K562 (cell line): Measurements from ENCODE around the gene TAF4. TPM values are rescaled to one million over a fixed set of nuclear protein-coding genes. Genes with fewer than 3 reads are reported as not detected.

Experiments used
- ATAC-seq: fragments of 200-7000 bp; cut with Tn5 transposase; 3 replicates; pipeline ENCODE4 v1.9.1; 2020; ENCODE audit warnings: moderate library complexity
- BruUV-seq: library from RNA; stranded (reverse); fragments of 400-500 nt; replicated peaks from 2 replicates; lab custom pipeline; 2021; lab: Mats Ljungman, UMichigan
- CTCF ChIA-PET: fragments of 300-600 bp; formaldehyde crosslinking; extraction: SDS; loops from one replicate; lab custom pipeline; 2021; ENCODE audit warnings: low intra/inter-chr PET ratio; lab: Yijun Ruan, JAX
- POLR2A ChIA-PET: fragments of 300-600, 350-650 bp; sonication (Branson Sonifier 250); formaldehyde crosslinking; extraction: SDS; loops from one replicate; lab custom pipeline; 2021; ENCODE audit warnings: antibody characterized with exemption, inconsistent platforms; lab: Yijun Ruan, JAX
- DNase-seq, 4 experiments: peaks; one replicate each; pipeline versions ENCODE4 v3.0.0 to v3.0.0-alpha.2; 2011 to 2018; ENCODE audit warnings: low spot score in 3 of 4, mixed read lengths in 3 of 4; ENCODE audit errors: extremely low read depth in 1 of 4
- FAIRE-seq: peaks from 2 replicates; lab custom pipeline; 2011; peaks lifted over from hg19 to GRCh38; lab: Jason Lieb, UNC
- H2AFZ ChIP-seq: 2 replicates; pipeline ENCODE4 v1.6.0; 2011; ENCODE audit warnings: low read depth, low read length, control low read depth, inconsistent platforms
- H3K27ac ChIP-seq: fragments of 200-600 bp; 3 replicates; pipeline ENCODE4 v1.8.0; 2011; ENCODE audit warnings: low read depth, mild to moderate bottlenecking, control low read depth, inconsistent platforms, low read length, moderate library complexity, mixed read lengths; ENCODE audit errors: extremely low read depth
- H3K27me3 ChIP-seq, 2 experiments: fragments of 300-600 bp in 1 of 2; 2 replicates in 1 of 2; 3 replicates in 1 of 2; pipeline versions ENCODE4 v1.6.0 to v1.8.0; 2011; ENCODE audit warnings: inconsistent platforms in 2 of 2, low read length in 2 of 2, mild to moderate bottlenecking in 1 of 2, mixed read lengths in 1 of 2, moderate library complexity in 1 of 2; ENCODE audit not compliant: control insufficient read depth in 2 of 2, insufficient read depth in 2 of 2
- H3K36me3 ChIP-seq: fragments of 300-600 bp; 3 replicates; pipeline ENCODE4 v1.8.0; 2011; ENCODE audit warnings: mild to moderate bottlenecking, low read length, inconsistent platforms; ENCODE audit not compliant: control insufficient read depth, insufficient read depth
- H3K4me1 ChIP-seq, 2 experiments: fragments of 200-600 bp in 1 of 2; replicated peaks in 1 of 2; 2 replicates in 1 of 2; 3 replicates in 1 of 2; pipeline versions ENCODE4 v1.5.1 to v1.8.0; 2011; ENCODE audit warnings: inconsistent platforms in 2 of 2, low read length in 2 of 2, mild to moderate bottlenecking in 1 of 2, mixed read lengths in 1 of 2, moderate library complexity in 1 of 2; ENCODE audit not compliant: control insufficient read depth in 2 of 2, insufficient read depth in 2 of 2
- H3K4me2 ChIP-seq: 2 replicates; pipeline ENCODE4 v1.6.1; 2011; ENCODE audit warnings: low read length, control low read depth, inconsistent platforms, mixed read lengths; ENCODE audit not compliant: insufficient read depth
- H3K4me3 ChIP-seq: fragments of 200-600 bp; sonication (generic), shearing (Covaris generic); 2 replicates; pipeline ENCODE4 v1.5.1; 2016; ENCODE audit warnings: control low read depth, inconsistent platforms
- H3K79me2 ChIP-seq: fragments of 200-600 bp; 3 replicates; pipeline ENCODE4 v1.8.0; 2011; ENCODE audit warnings: low read length, inconsistent platforms; ENCODE audit not compliant: control insufficient read depth, insufficient read depth
- H3K9ac ChIP-seq, 2 experiments: 2 replicates each; pipeline versions ENCODE4 v1.6.0 to v1.6.1; 2011; ENCODE audit warnings: low read depth in 2 of 2, low read length in 2 of 2, control low read depth in 1 of 2, inconsistent platforms in 1 of 2, mild to moderate bottlenecking in 1 of 2, mixed read lengths in 1 of 2; ENCODE audit not compliant: insufficient read depth in 1 of 2
- H3K9me1 ChIP-seq: one replicate; pipeline ENCODE4 v1.6.0; 2011; ENCODE audit warnings: inconsistent platforms, mild to moderate bottlenecking, low read length, moderate library complexity; ENCODE audit not compliant: control insufficient read depth, insufficient read depth
- H3K9me3 ChIP-seq: replicated peaks from 2 replicates; pipeline ENCODE4 v1.5.1; 2011; ENCODE audit warnings: low read depth, low read length, inconsistent platforms; ENCODE audit not compliant: control insufficient read depth, insufficient read depth
- H4K20me1 ChIP-seq: replicated peaks from 2 replicates; pipeline ENCODE4 v1.6.1; 2011; ENCODE audit warnings: low read length, inconsistent platforms, mixed read lengths; ENCODE audit not compliant: control insufficient read depth, insufficient read depth
- ELF1 ChIP-seq: fragments of 200-800 bp; sonication (Bioruptor generic); IDR thresholded peaks from 2 replicates; pipeline ENCODE4 v1.6.1; 2016; ENCODE audit warnings: missing genetic modification characterization, missing compliant biosample characterization
- HDAC1 ChIP-seq, 2 experiments: fragments of 450-650 bp; IDR thresholded peaks; 2 replicates each; pipeline ENCODE4 v1.6.1; 2016 to 2017; ENCODE audit warnings: inconsistent platforms in 1 of 2, mild to moderate bottlenecking in 1 of 2, moderate library complexity in 1 of 2
- HDAC2 ChIP-seq: fragments of 450-650 bp; IDR thresholded peaks from 2 replicates; pipeline ENCODE4 v1.6.1; 2016; ENCODE audit warnings: mild to moderate bottlenecking
- KLF6 ChIP-seq: fragments of 250-450 bp; sonication (Bioruptor Pico); IDR thresholded peaks from 2 replicates; pipeline ENCODE4 v1.4.0; 2020; ENCODE audit warnings: mild to moderate bottlenecking, moderate library complexity, borderline replicate concordance
- STAG1 ChIP-seq: sonication (generic); formaldehyde crosslinking; IDR thresholded peaks from 2 replicates; pipeline ENCODE4 v1.5.0; 2020; ENCODE audit warnings: missing genetic modification reagents, borderline replicate concordance
- TCF3 ChIP-seq: sonication (generic); formaldehyde crosslinking; IDR thresholded peaks from 2 replicates; pipeline ENCODE4 v1.4.0; 2020; ENCODE audit warnings: mild to moderate bottlenecking, missing genetic modification reagents
- ZC3H8 ChIP-seq: fragments of 450-650 bp; IDR thresholded peaks from 2 replicates; pipeline ENCODE4 v1.6.1; 2017
- ZKSCAN3 ChIP-seq: fragments of 250-450 bp; sonication (Bioruptor Pico); IDR thresholded peaks from 2 replicates; pipeline ENCODE4 v1.4.0; 2020
- ZNF217 ChIP-seq: sonication (generic); formaldehyde crosslinking; IDR thresholded peaks from 2 replicates; pipeline ENCODE4 v1.8.0; 2022; ENCODE audit warnings: mild to moderate bottlenecking, missing genetic modification reagents
- ZNF347 ChIP-seq: fragments of 450-650 bp; formaldehyde crosslinking; IDR thresholded peaks from 2 replicates; pipeline ENCODE4 v1.4.0; 2020; ENCODE audit warnings: low read depth, mild to moderate bottlenecking, moderate library complexity
- WGBS: fragments of 100-300 bp; shearing (Covaris generic); methylation state at CpG from one replicate; pipeline ENCODE4 v1.1.6; 2016; ENCODE audit warnings: low coverage, mixed read lengths; ENCODE audit not compliant: insufficient coverage; ENCODE audit errors: missing lambda C conversion rate; 5-methylcytosine and 5-hydroxymethylcytosine counted together
- in situ Hi-C: fragments of 300-500 bp; cut with MboI; formaldehyde crosslinking; loops from 4 replicates; pipeline ENCODE4 v1.15.0; 2018; ENCODE audit warnings: inconsistent platforms, mixed read lengths
- intact Hi-C: fragments of 100-400 bp; cut with micrococcal nuclease; formaldehyde crosslinking; loops from 2 replicates; pipeline ENCODE4 v1.14.2; 2022
- polyA plus RNA-seq, 8 experiments: library from polyadenylated mRNA; depleted of rRNA in 4 of 8; stranded (reverse) in 5 of 8; unstranded in 3 of 8; fragments of >200 nt; fragmentation: Nextera tagmentation in 2 of 8; fragmentation: Illumina TruSeq in 1 of 8; extraction: Ambion mirVana in 2 of 8; extraction: Trizol in 1 of 8; gene quantifications; 2 replicates each; pipeline versions ENCODE4 v1.2.1 to v1.2.3, GENCODE V29; 2011 to 2014; ENCODE audit warnings: inconsistent platforms in 1 of 8, missing spikeins in 1 of 8
- total RNA-seq, 7 experiments: library from RNA; depleted of rRNA in 6 of 7; stranded (reverse); fragments of >200 nt in 6 of 7; fragmentation: Illumina TruSeq in 2 of 7; extraction: Trizol in 2 of 7; gene quantifications; 2 replicates each; pipeline versions ENCODE4 v1.2.1 to v1.2.3, GENCODE V29; 2011 to 2021; ENCODE audit warnings: low replicate concordance in 1 of 7
- TF ChIP-seq, protein P1 (sequence below): IDR thresholded peaks from 2 replicates; pipeline ENCODE4 v1.6.1; 2011; ENCODE audit warnings: borderline replicate concordance, low read depth, mild to moderate bottlenecking, moderate library complexity, low read length; ENCODE audit not compliant: insufficient read depth, poor library complexity, severe bottlenecking
- TF ChIP-seq, protein P2 (sequence below): fragments of 450-650 bp; formaldehyde crosslinking; IDR thresholded peaks from 2 replicates; pipeline ENCODE4 v1.4.0; 2022; ENCODE audit warnings: missing genetic modification characterization

TAF4 gene
- total and polyA plus RNA-seq, 9 of the 15 experiments (the other 6 are each of a cell fraction or from before 2014, with no cell fraction given), result 0.44 to 28.3 (median 5.6) TPM

DNA sequence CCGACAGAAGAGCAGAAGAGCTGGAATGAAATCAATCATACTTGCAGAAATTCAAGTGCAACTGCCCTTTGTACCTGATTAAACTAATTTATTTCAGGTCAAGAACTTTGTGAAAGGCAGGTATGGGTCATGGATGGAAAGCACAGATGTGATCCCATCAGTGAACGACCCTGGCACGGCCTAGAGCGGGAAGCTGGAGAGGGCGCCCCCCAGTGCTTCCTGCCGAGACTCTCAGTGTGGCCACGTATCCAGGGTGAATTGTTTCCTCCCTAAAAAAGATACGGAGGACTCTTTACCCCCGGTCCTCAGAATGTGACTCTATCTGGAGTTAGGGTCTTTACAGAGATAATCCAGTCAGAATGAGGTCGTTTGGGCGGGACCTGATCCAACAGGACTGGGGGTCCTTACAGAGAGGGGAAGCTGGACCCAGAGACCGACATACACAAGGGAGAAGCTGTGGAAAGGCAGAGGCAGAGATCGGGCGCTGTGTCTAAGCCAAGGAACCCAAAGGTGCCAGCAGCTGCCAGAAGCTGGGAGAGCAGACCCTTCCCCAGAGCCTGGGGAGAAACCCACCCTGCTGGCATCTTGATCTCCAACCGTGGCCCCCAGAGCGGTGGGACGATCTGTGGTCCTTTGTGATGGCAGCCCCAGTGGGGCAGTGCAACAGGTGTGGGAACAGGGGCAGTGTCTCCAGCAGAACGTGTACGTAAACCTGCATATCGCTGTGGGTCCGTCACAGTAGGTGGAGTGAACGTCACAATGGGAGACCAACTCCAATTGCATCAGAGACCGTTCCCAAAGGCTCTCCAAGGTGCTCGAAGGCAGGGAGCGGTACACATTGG, 91.9 kb downstream of the TAF4 start:
- H3K9ac ChIP-seq, result peak overlapping the region in 1 of 2 experiments; percentile 52; a peak in 1 of 4 replicates
- intact Hi-C loops, result no loop called here
- no peaks in the 10 kb centered on the region for H4K20me1 ChIP-seq
- WGBS, result 94% methylated on average over 24 of the region's 25 CpGs
- DNase-seq (no peak), FAIRE-seq (no peak), ATAC-seq (no peak)
- no peaks in the 10 kb centered on the region for H3K27me3 ChIP-seq
- TF ChIP-seq TCF3 (CRISPR knock-in tag) (no peak), ZKSCAN3 (CRISPR knock-in tag) (no peak), ELF1 (no peak), ZNF217 (CRISPR knock-in tag) (no peak), STAG1 (CRISPR knock-in tag) (no peak), ZC3H8 (no peak), HDAC1 (IDR thresholded peaks at IDR 0.05) (no peak), HDAC2 (no peak), KLF6 (CRISPR knock-in tag) (no peak), ZNF347 (CRISPR knock-in tag) (no peak)
- TF ChIP-seq, protein P1, sequence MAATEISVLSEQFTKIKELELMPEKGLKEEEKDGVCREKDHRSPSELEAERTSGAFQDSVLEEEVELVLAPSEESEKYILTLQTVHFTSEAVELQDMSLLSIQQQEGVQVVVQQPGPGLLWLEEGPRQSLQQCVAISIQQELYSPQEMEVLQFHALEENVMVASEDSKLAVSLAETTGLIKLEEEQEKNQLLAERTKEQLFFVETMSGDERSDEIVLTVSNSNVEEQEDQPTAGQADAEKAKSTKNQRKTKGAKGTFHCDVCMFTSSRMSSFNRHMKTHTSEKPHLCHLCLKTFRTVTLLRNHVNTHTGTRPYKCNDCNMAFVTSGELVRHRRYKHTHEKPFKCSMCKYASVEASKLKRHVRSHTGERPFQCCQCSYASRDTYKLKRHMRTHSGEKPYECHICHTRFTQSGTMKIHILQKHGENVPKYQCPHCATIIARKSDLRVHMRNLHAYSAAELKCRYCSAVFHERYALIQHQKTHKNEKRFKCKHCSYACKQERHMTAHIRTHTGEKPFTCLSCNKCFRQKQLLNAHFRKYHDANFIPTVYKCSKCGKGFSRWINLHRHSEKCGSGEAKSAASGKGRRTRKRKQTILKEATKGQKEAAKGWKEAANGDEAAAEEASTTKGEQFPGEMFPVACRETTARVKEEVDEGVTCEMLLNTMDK, result no peak
- TF ChIP-seq, protein P2, sequence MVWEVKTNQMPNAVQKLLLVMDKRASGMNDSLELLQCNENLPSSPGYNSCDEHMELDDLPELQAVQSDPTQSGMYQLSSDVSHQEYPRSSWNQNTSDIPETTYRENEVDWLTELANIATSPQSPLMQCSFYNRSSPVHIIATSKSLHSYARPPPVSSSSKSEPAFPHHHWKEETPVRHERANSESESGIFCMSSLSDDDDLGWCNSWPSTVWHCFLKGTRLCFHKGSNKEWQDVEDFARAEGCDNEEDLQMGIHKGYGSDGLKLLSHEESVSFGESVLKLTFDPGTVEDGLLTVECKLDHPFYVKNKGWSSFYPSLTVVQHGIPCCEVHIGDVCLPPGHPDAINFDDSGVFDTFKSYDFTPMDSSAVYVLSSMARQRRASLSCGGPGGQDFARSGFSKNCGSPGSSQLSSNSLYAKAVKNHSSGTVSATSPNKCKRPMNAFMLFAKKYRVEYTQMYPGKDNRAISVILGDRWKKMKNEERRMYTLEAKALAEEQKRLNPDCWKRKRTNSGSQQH (CRISPR knock-in tag), result no peak
- no TSS peak for BruUV-seq
- no peaks in the 10 kb centered on the region for H3K9me3 ChIP-seq
- ChIA-PET POLR2A (no interaction called here), CTCF (no interaction called here)
- H3K27ac ChIP-seq, result no peak overlapping the region
- H3K79me2 ChIP-seq, result no peaks in the 10 kb centered on the region
- no peaks in the 10 kb centered on the region for H3K9me1 ChIP-seq
- H2AFZ ChIP-seq, result no peak overlapping the region
- peaks cover 32% of the 10 kb centered on the region; the same call in 1 of the 3 replicates for H3K36me3 ChIP-seq
- H3K4me3 ChIP-seq, result no peak overlapping the region
- no peak overlapping the region for H3K4me2 ChIP-seq
- in situ Hi-C loops, result no loop called here
- peaks cover 0 to 6% of the 10 kb centered on the region in 2 experiments; a peak in 1 of 5 replicates for H3K4me1 ChIP-seq
